HFF-Myc (cell line): ENCODE results near the gene NCK2.

Experiments
- DNase-seq: peaks from one replicate; pipeline ENCODE4 v3.0.0-alpha.2; 2011; ENCODE audit warnings: low read depth; ENCODE audit errors: extremely low read depth
- H3K4me3 ChIP-seq: replicated peaks from 2 replicates; pipeline ENCODE4 v1.5.1; 2011; ENCODE audit warnings: low read depth, mild to moderate bottlenecking, control low read depth, low read length
- TF ChIP-seq, protein P1 (sequence below): IDR thresholded peaks from 2 replicates; pipeline ENCODE4 v1.5.1; 2012; ENCODE audit warnings: mild to moderate bottlenecking, low read depth, low read length, control low read depth; ENCODE audit errors: missing control alignments

NCK2 gene

GRCh38 chr2:105934467-105934866, 189.8 kb downstream of the NCK2 start:
- DNase-seq = no peak
- TF ChIP-seq, protein P1, sequence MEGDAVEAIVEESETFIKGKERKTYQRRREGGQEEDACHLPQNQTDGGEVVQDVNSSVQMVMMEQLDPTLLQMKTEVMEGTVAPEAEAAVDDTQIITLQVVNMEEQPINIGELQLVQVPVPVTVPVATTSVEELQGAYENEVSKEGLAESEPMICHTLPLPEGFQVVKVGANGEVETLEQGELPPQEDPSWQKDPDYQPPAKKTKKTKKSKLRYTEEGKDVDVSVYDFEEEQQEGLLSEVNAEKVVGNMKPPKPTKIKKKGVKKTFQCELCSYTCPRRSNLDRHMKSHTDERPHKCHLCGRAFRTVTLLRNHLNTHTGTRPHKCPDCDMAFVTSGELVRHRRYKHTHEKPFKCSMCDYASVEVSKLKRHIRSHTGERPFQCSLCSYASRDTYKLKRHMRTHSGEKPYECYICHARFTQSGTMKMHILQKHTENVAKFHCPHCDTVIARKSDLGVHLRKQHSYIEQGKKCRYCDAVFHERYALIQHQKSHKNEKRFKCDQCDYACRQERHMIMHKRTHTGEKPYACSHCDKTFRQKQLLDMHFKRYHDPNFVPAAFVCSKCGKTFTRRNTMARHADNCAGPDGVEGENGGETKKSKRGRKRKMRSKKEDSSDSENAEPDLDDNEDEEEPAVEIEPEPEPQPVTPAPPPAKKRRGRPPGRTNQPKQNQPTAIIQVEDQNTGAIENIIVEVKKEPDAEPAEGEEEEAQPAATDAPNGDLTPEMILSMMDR = no peak
- H3K4me3 ChIP-seq = no peak overlapping the region

DNA sequence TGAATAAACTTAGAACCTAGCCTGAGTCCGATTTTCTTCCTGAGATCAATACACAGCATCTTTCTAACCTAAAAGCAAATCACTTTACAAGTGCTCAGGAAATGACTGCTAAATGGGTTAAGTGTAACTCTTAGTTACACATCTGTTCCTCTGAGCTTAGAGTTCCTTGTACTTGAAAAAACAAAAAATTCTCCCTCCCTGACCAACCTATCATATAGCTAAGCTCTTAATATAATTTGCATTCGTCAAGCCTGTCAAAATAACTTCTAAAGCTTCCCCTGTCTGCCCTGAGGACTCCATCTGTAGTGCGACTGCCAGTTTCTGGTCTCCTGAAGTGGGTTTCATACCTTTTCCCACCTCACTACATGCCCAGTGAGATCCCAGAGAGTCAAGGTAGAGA, 190.4 kb downstream of the NCK2 start:
- TF ChIP-seq, protein P1 = no peak
- no peak overlapping the region for H3K4me3 ChIP-seq
- DNase-seq = no peak

DNA sequence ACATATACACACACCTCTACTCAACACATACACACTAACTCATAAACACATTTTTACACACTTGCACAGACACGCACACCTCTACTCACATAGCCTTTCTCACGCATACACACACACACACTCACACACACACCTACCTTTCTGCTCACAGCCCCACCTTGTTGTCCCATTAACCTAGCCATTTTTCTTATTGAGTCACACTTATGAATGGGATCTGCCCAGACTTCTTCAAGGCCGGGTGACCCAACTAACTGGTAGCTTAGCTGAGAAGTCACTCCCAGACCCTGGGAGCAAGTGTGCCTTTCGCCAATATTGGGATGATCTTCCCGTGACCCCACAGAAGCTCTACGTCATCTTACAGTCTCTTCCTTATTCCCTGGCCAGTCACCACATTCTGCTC, 192.2 kb downstream of the NCK2 start:
- no peak for DNase-seq
- TF ChIP-seq, protein P1 = no peak
- H3K4me3 ChIP-seq = no peak overlapping the region

DNA sequence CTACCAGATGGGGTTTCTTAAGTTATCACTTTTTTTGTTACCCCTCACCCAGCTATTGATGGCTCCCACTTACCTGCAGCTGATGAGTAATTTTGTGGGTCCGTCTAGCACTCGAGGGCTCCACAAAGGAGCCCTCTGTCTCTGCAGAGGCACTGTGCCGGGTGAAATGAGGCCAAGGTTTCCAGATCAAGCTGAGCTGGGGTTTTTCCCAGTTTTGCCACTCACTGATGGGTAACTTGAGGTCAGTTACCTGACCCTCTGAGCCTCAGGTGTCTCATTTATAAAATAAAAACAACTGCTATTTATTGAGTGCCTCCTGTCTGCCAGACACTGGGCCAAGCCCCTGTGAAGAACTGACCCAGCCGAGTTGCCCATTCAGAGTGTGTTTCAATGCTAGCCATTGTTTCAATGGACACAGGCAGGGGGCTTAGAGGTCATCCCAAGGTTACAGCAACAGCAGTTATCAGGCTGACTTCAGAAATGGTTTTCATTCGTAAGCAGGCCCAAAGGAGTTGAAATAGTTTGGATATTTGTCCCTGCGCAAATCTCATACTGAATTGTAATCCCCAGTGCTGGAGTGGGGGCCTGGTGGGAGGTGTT, 192.9 kb downstream of the NCK2 start:
- H3K4me3 ChIP-seq = no peak overlapping the region
- no peak for DNase-seq
- TF ChIP-seq, protein P1 = no peak
